ENCODE data around the gene NCAPH2. TPM values are rescaled to one million over a fixed set of nuclear protein-coding genes. Genes with fewer than 3 reads are reported as not detected.
A peak's percentile ranks its signal among the peaks of the same experiment; 100 is the strongest.

Gene NCAPH2
- total RNA-seq, 1 donor from 2014 or later = 22.2 TPM

- DNase-seq (ENCODE audit: low read depth in 2 of 2) = peak; percentile 69 to 91
Observed at GRCh38 chr22:50474710-50475651, 33.0 kb upstream of the NCAPH2 start, which contains the start of gene SBF1. TSS of gene SBF1 (minus strand) at chr22:50475035. CDS start at chr22:50474840, 195 bp downstream.

- DNase-seq (ENCODE audit: low read depth in 2 of 2) = no peak
Observed at GRCh38 chr22:50475652-50476002, 32.4 kb upstream of the NCAPH2 start.

- no peak for DNase-seq (ENCODE audit: low read depth in 2 of 2)
Observed at GRCh38 chr22:50476868-50477267, 31.2 kb upstream of the NCAPH2 start.

GRCh38 chr22:50477923-50478322, 30.1 kb upstream of the NCAPH2 start:
- no peak for DNase-seq (ENCODE audit: low read depth in 2 of 2)

- no peak for DNase-seq (ENCODE audit: low read depth in 2 of 2)
Observed at GRCh38 chr22:50479721-50480120, 28.3 kb upstream of the NCAPH2 start.

GRCh38 chr22:50481045-50481439, 27.0 kb upstream of the NCAPH2 start:
- no peak for DNase-seq (ENCODE audit: low read depth in 2 of 2)

GRCh38 chr22:50481440-50482106, 26.5 kb upstream of the NCAPH2 start, which contains the start of gene ADM2:
TSS of gene ADM2 (plus strand) at chr22:50481543. CDS start at chr22:50481848, 305 bp downstream.
- peak in 1 of 2 donors; percentile 24 for DNase-seq (ENCODE audit: low read depth in 2 of 2)

- DNase-seq (ENCODE audit: low read depth in 2 of 2) = no peak
Observed at GRCh38 chr22:50482107-50483074, 25.6 kb upstream of the NCAPH2 start.

GRCh38 chr22:50483106-50483505, 24.9 kb upstream of the NCAPH2 start:
- DNase-seq (ENCODE audit: low read depth in 2 of 2) = no peak

- no peak for DNase-seq (ENCODE audit: low read depth in 2 of 2)
Observed at GRCh38 chr22:50483556-50483955, 24.5 kb upstream of the NCAPH2 start.

GRCh38 chr22:50483977-50484853, 23.8 kb upstream of the NCAPH2 start:
- no peak for DNase-seq (ENCODE audit: low read depth in 2 of 2)

- DNase-seq (ENCODE audit: low read depth in 2 of 2) = no peak
Observed at GRCh38 chr22:50485221-50486131, 22.5 kb upstream of the NCAPH2 start.

- DNase-seq (ENCODE audit: low read depth in 2 of 2) = no peak
Observed at GRCh38 chr22:50486561-50487289, 21.3 kb upstream of the NCAPH2 start, which contains the start of gene MIOX. TSS of gene MIOX (plus strand) at chr22:50486859. CDS start at chr22:50486898, 39 bp downstream.

- DNase-seq (ENCODE audit: low read depth in 2 of 2) = no peak
Observed at GRCh38 chr22:50487290-50488005, 20.6 kb upstream of the NCAPH2 start.

GRCh38 chr22:50488006-50488677, 19.9 kb upstream of the NCAPH2 start:
- no peak for DNase-seq (ENCODE audit: low read depth in 2 of 2)

GRCh38 chr22:50488886-50489285, 19.1 kb upstream of the NCAPH2 start:
- no peak for DNase-seq (ENCODE audit: low read depth in 2 of 2)
